HG03064 (cell line): ENCODE measurements around the gene MPIG6B.

Experiments used
- ATAC-seq: cut with Tn5 transposase; IDR thresholded peaks from one replicate; pipeline ENCODE4 v1.9.1; 2021; ENCODE audit warnings: low read depth; ENCODE audit not compliant: unreplicated experiment

MPIG6B gene

DNA sequence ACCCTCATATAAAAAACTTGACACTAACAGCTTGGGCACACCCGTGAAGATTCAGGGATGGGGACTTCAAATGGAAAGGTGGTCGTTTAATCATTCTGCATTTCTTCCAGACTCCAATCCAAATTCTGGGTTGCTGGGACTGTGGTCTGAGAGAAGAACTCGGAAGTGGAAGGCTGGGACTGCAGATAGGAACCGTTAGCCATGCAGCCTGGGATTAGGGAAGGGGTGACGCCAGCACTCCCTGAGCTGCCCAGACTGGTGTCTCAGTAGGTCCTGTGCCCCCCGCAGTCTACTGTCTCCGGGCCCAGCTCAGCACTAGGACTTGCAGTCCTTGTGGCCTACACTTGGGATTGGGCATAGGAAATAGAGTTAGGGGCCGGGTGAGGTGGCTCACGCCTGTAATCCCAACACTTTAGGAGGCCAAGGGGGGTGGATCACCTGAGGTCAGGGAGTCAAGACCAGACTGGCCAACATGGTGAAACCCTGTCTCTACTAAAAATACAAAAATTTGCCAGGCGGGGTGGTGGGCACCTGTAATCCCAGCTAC is 13.7 kb downstream of the MPIG6B start:
- ATAC-seq, result no peak

DNA sequence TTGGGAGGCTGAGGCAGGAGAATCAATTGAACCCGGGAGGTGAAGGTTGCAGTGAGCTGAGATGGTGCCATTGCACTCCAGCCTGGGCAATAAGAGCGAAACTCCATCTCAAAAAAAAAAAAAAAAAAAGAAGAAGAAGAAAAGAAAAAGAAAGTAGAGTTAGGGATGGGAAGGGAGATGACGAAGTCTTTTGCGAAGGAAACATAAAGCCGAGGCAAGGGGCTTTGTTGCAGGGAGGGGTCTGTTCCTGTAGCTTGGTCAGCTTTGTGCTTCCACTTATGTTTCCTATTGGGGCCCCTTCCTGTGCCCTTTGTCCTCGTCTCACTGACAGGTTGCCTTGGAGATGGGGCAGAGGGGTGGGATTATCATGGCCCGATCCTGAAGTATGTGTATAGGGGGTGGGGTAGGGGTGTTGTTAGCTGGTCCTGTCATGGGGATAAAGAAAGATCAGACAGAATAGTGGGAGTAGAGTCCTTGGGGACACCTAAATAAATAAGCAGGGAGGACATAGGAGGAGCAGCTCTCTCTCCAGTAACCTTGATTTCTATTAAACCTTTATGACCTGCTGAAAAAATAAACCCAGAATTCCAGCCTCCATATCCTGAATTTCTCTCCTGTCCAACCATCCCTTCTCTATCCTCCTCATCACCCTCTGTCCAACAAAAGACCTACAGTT is 14.3 kb downstream of the MPIG6B start:
- no peak for ATAC-seq

DNA sequence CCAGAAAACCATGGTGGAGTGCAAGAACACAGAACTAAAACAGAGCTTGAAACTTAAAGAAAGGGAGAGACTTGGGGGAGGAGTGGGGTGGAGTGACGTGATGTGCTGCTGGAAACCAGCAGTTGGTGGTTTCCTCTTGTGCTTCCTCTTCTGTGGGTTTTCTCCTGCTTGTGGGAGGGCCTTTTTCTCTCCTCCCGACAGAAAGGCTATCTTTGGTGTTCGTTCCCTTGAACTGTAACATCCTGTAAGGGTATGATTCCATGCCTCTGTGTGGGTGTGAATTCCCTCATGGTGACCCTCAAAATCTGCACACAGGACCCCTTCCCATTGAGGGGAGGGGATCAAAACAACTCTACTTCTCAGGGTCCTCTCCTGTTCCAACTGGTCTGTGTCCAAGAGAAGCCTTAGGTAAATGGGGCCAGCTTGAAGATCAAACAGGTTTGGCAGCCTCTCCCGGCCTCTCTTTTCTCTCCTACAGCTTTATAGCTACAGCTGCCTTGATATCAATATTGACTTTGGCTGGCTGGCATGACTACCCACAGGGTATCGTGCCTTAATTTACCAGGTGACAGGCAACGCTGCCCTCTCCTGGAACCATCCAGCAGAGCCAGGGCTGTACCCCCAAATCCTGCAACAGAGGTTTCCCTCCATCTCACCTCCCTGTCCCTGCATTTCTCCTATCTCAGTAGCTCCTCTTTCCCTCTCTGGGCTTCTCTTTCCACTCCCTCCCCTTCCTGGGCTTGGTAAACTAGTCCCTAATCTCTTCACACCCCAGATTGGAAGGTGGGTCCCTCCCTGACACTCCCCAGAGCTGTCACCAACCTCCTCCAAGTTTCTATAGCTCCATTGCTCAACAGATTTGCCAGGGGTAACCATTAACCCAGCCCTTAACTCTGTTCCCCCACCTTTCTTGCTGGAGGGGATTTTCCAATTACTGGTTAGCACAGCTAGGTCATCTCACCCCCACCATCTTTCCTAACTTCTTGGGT is 15.1 kb downstream of the MPIG6B start:
- no peak for ATAC-seq

DNA sequence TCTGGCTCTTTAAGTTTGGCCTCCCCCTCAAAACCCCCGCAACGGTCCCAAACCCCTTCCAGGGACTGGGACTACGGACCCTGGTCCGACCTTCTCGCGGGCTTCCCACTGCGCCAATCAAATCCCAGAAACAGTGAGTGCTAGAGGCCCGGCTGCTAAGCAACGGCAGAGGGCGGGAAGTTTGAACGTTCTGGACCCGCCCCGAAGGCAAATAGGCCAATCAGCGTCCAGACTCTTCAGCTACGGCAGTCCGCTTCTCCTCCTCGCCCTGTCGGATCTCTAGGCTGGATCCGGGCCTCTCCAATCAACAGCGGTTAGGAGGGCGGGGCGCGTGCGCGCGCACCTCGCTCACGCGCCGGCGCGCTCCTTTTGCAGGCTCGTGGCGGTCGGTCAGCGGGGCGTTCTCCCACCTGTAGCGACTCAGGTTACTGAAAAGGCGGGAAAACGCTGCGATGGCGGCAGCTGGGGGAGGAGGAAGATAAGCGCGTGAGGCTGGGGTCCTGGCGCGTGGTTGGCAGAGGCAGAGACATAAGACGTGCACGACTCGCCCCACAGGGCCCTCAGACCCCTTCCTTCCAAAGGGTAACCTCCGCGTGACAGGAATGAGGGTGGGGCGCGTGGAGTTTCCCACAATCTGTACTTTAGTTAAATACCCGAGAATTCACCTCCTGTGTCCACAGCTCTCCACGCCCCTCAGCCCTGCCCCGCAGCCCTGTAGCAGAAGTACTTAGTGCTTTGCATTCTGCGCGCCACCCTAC is 16.6 kb downstream of the MPIG6B start, which contains the start of gene MSH5:
Gene MSH5 (plus strand): TSS at position 367 of the 758 bp plus-strand sequence. CDS start 462 bp downstream, outside the sequence.
- ATAC-seq, result peak; percentile 54

DNA sequence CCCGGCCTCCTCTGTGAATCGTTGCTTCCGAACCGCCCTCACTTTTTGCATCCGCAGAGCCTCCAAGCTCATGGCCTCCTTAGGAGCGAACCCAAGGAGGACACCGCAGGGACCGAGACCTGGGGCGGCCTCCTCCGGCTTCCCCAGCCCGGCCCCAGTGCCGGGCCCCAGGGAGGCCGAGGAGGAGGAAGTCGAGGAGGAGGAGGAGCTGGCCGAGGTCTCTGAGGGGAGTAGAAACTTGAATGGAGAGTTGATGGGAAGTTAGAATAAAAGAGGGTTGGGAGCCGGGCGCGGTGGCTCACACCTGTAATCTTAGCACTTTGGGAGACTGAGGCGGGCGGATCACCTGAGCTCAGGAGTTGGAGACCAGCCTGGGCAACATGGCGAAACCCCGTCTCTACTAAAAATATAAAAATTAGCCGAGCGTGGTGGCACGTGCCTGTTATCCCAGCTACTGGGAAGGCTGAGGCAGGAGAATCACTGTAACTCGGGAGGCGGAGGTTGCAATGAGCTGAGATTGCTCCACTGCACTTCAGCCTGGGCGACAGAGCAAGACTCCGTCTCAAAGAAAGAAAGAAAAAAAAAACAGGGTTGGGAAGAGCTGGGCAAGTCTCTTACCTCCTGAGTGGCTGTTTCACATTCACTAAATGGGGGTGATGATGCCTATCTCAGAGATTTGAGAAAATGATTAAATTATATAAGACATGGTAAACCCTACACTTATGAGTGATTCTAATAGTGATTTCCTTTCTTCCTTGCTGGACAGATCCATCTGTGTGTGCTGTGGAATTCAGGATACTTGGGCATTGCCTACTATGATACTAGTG is 17.4 kb downstream of the MPIG6B start:
- ATAC-seq, result no peak

DNA sequence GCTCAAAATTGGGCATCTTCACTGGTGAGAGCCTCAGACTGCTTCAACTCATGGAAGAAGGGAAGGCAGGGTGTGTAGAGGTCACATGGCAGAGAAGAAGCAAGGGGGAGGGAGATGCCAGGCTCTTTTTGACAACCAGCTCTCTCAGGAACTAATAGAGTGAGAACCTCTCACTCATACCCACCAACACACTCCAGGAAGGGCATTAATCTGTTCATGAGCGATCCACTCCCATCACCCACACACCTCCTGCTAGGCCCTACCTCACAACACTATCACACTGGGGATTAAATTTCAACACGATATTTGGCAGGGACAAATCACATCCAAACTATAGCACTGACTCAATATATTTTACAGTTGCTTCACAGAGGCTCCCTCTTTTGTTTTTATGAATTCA is 18.6 kb downstream of the MPIG6B start:
- no peak for ATAC-seq

DNA sequence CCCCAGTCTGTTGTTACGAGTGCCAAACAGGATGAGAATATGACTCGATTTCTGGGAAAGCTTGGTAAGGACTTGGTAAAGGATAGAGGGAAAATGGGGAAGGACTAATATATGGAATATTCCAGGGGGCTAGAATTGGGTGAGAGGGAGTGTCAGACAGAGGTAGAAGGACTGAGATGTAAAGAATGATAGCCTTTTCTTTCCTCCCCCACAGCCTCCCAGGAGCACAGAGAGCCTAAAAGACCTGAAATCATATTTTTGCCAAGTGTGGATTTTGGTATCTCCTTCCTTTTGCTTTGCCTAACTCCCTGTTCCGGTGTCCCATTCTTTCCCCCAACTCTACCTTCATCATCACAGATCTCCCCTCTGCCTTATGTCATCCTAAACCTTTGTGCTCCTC is 19.7 kb downstream of the MPIG6B start:
- ATAC-seq, result no peak

DNA sequence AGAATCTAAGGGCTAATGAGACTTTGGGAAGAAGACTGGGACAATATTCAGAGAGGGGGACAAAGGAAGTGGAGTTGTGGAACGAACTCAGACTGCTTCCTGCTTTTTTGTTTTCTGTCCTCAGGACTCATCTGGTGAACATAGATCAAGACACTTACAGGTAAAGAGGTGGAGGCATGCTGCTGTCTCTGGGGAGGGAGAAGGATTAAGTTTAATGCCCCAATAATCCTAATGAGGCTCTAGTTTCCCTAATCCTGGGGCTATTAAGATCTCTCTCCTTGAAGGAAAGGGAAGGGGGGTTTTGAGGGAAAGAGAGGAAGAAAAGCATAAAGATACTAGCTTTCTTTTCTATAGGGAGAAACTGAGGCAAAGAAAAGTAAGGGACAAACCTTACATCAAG is 21.2 kb downstream of the MPIG6B start:
- no peak for ATAC-seq

DNA sequence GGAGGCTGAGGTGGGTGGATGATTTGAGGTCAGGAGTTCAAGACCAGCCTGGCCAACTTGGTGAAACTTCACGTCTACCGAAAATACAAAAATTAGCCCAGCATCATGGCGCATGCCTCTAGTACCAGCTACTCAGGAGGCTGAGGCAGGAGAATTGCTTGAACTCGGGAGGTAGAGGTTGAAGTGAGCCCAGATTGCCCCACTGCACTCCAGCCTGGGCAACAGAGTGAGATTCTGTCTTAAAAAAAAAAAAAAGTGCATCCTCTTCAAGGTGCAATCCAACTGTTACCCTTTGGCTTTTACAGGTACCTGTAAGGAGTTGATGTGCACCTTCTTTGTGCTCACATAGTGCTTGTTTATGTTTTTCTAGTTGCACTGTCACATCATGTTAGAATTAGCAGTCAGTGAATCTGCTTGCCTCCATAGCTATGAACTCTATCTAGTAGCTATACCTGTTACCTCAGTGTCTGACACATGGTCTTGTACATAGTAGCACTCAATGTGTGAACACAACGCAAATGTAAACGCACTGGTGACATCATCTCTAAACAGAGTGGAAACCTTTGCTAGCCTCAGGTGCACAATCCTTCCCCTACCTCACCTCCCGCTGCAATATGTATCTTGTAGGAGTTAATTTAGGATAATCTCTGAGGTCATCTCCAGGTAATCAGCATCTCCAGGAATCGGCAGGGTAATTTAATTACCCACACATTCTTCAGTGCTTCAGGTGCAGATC is 26.3 kb downstream of the MPIG6B start:
- no peak for ATAC-seq

DNA sequence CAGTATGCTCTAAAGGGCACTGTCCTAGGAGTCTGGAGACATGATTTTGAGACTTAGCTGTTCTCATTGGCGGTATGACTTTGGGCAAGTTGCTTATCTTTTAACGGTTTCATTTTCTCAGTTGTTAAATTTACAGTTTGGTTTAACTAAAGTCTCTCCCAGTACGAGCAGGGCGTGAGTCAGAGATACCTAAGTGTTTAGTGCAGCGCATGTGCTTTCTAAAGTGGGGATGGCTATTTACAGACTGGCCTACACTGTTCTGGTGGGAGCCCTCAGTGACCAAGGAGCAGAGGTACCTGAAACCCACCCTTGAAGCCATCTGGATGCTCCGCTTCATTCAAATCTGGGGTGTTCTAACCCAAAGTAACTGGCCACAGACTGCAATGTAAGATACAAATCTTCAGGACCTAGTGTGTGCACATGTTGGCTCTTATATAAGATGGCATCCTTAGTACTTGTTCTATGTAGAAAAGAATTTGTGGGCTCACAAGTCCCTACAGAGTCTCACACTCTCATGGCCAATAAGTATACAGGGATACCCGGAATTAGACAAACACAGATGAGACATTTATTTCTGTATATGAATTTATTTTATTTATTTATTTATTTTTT is 27.3 kb downstream of the MPIG6B start:
- no peak for ATAC-seq

DNA sequence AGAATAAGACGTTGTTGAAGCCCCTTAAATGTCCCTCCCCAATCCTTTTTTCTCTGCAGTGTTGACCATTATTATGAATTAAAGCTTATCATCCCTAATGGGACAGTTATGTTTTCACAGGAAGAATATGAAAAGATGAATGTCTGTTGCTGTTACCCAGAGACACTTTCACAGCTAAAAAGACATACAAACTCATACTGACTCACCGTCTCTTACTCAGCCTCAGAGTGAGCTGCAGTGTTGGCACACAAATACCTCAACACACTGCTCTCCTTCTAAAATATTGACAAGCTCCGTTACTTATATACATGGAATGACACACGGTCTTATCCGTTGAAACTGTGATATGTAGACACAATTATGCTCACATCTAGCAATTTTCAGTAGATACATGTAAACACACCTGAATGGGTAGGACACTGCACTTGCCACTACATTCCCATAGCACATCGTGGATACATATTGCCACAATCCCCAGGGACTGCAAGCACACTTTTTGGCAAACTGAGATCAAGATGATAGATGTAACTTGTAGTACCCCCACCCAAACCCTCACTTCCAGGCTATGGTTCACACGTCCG is 29.7 kb downstream of the MPIG6B start:
- ATAC-seq, result no peak

DNA sequence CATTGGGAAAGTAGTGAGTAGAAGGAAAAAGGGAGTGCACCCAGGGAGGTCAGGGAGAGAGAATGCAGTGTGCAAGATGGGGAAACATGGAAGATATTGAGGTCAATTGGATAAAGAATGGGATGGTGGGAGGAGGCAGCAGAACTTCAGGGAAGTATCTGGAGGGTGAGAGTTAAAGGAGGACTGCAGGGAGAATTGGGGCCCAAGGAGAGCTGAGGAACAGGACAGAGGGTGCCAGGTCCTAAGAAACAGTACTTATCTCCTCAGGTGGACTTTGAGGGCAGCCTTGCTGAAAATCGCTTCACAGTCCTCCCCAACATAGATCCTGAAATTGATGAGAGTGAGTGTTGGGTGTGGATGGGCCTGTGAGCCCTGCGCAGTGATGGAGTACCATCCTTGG is 35.1 kb downstream of the MPIG6B start:
- ATAC-seq, result no peak

DNA sequence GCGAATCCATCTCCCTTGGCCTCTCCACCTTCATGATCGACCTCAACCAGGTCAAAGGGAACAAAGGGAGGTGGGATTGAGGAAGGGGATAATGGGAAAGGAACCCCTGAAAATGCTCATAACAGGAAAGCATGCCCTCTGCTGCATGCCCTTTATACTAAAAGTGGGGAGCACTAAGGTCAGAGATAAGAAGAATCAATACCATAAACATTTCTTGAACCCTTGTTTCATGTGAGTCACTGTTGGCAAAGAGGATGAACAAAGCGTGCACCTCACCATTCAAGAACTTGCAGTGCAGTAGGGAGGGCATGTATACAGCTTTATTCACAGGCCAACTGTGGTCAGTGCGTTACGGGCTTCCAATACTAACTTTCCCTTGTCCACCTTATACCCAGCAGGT is 37.6 kb downstream of the MPIG6B start:
- no peak for ATAC-seq

DNA sequence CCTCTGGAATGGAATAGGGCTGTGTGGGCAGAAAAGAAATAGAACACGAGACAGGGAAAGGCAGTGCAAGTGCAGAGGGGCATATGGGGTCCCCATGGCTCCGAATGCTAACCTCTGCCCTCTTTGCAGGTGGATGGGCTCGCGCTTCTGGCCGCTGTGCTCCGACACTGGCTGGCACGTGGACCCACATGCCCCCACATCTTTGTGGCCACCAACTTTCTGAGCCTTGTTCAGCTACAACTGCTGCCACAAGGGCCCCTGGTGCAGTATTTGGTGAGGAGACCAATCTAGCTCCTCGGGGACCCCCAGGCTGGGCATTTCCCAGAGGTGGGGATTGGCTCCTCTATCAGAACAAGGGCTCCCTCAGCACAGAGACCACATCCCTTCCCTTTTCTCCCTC is 38.2 kb downstream of the MPIG6B start:
- ATAC-seq, result no peak

DNA sequence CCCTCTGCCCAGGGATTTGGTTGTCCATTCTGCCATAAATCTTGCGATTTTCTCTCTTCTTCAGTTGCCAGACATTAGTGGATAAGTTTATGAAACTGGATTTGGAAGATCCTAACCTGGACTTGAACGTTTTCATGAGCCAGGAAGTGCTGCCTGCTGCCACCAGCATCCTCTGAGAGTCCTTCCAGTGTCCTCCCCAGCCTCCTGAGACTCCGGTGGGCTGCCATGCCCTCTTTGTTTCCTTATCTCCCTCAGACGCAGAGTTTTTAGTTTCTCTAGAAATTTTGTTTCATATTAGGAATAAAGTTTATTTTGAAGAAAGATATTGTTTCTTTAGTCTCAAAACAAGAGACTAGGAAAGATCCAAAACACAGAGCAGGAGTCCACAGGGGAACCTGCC is 39.2 kb downstream of the MPIG6B start, which contains the start of gene SAPCD1:
Gene SAPCD1 (plus strand): TSS at position 301 of the 400 bp plus-strand sequence. CDS start 399 bp downstream, outside the sequence.
- ATAC-seq, result no peak

DNA sequence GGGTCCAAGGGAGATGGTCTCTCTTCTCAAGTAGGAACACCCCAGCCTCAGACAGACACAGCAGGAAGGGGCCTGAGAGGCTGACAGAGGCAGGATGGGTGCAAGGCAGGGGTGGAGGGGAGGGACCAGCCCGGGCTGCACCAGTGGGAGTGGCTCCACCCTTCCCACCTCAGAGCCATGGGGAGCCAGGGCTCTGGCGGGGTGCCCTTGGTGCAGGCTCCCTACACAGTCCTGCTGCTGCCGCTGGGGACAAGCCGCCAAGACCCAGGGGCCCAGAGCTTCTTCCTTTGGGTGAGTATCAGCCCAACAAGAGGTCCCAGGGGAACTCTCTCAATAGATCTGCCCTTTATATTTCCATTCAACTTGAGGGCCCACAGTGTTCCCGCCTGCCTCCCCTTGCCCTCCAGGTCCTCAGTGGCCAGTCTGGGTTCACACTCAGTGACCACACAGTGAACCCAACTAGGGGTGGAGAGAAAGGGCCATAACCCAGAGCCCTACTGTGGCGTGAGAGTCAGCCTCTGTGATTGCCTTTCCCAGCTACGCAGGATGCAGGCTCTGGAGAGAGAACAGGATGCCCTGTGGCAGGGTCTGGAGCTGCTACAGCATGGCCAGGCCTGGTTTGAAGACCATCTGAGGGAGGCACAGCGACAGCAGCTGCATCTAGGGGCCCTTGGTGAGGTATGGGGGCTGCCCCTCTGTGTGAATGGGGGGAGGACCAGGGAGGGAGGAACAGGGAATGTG is 39.9 kb downstream of the MPIG6B start:
- ATAC-seq, result no peak

DNA sequence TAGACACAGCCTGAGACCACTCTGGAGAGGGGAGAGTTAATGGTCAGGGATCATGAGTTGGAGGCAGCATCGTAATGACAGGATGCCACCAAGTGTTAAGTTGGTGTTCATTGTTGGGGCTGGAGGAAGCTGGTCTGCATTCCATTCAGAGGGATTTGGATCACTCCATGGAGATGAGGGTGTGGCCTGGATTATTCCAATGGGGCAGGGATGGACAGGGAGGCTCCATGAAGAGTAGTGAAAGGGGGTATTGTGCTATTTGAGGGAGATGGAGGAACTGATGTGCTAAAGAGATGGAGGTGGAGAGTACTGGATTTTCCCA is 40.4 kb downstream of the MPIG6B start:
- no peak for ATAC-seq

DNA sequence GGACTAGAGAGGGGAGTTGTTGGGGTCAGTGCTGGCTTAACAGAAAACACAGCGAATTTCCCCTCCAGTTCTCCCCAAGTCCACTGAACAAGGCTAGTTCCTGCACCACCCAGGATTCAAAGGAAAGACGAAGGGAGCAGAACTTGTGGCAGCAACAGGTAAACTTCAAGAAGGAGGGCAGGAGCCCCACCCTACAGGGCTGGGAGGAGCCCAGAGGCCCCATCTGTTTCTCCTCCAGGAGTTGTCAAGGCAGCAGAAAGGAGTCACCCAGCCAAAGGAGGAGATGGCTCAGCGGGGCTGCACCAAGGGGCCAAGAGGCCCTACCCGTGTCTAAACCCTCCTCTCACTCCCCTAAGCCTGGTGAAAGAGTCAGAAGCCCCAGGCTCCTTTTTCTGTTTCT is 41.0 kb downstream of the MPIG6B start:
- no peak for ATAC-seq
